ENCODE results near the gene SLC16A3. TPM values are rescaled to one million over a fixed set of nuclear protein-coding genes. Genes with fewer than 3 reads are reported as not detected.

SLC16A3 gene
- total and polyA plus RNA-seq, 9 of the 15 experiments (the other 6 are each of a cell fraction or from before 2014, with no cell fraction given) = 0.11 to 5.4 (median 1.2) TPM; not detected in 2

DNA sequence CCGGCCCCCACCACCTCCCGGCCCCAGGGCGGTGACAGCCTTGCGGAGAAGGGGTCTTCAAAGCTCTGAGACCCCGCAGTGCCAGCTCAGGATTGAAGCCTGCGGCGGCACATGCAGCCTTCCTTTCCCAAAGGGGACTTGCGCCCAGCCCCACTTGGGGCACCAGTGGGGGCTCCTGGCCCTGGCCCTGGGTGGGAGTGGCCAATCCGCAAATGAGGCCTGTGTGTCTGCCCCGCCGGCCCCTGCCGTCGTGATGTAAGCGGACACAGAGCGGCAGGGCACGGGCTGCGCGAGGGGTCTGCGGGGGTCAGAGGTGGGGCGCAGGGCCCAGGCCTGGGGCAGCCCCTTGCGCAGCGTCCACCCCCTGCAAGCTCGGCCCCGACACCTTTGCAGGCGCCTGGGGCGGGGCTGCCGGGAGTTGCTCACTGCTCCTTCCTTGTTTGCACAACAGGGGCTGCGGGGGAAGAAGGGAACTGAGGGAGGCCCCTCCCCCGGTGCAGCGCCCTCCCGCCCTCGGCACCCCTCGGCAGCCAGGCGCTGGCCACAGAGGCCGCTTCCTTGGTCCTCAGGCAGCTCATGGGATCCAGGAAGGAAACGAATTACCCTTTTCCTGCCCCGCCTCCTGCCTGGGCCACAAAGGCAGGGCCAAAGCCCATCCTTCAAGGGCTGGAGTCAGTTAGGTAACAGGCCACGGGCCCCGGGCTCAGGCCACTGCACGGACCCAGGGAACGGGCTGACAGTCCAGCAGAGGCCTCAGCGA, 2.9 kb downstream of the SLC16A3 start:
- in situ Hi-C loops (cut with MboI) (no loop called here), intact Hi-C loops (cut with micrococcal nuclease) (no loop called here)
- CTCF ChIA-PET (ENCODE audit: low intra/inter-chr PET ratio) = no interaction called here
- Histone ChIP-seq H2AFZ (ENCODE audit: low read depth, low read length) (peak overlapping the region; percentile 87), H3K4me3 (peak overlapping the region; percentile 40), H3K79me2 (ENCODE audit: control insufficient read depth, insufficient read depth, low read length) (peaks cover 3% of the 10 kb centered on the region; the same call in 1 of the 3 replicates), H3K9me1 (ENCODE audit: control insufficient read depth, insufficient read depth, low read length) (no peaks in the 10 kb centered on the region), H4K20me1 (replicated peaks; ENCODE audit: control insufficient read depth, insufficient read depth, low read length) (no peaks in the 10 kb centered on the region), H3K4me1 (replicated peaks in 1 of 2; ENCODE audit: control insufficient read depth in 2 of 2, insufficient read depth in 2 of 2, low read length in 2 of 2) (peaks cover 35 to 92% of the 10 kb centered on the region in 2 experiments), H3K9ac (ENCODE audit: insufficient read depth in 1 of 2, low read depth in 2 of 2, low read length in 2 of 2) (peak overlapping the region; percentile 74 to 83), H3K27me3 (ENCODE audit: control insufficient read depth in 2 of 2, insufficient read depth in 2 of 2, low read length in 2 of 2) (no peaks in the 10 kb centered on the region), H3K36me3 (ENCODE audit: control insufficient read depth, insufficient read depth, low read length) (no peaks in the 10 kb centered on the region), H3K4me2 (ENCODE audit: insufficient read depth, low read length) (peak overlapping the region; percentile 72), H3K9me3 (replicated peaks; ENCODE audit: control insufficient read depth, insufficient read depth, low read depth, low read length) (no peaks in the 10 kb centered on the region), H3K27ac (ENCODE audit: extremely low read depth, low read depth, low read length) (peak overlapping the region; percentile 80)
- FAIRE-seq = peak; percentile 87
- POLR2A ChIA-PET = interaction anchor here (0.6 to 1.6 kb wide), 8 partner anchors 10 to 221 kb away, joined by 3 to 8 read pairs (median 3); partner anchors contain the start of gene CD7
- ATAC-seq = peak; percentile 60
- no TSS peak for BruUV-seq (replicated peaks)
- peak; percentile 78 to 91 (median 83) for DNase-seq (ENCODE audit: extremely low read depth in 1 of 4, low spot score in 3 of 4)
- WGBS (ENCODE audit: insufficient coverage, low coverage, missing lambda C conversion rate) = 7% methylated on average over 30 of the region's 42 CpGs
- no peak for TF ChIP-seq CSDE1 (IDR thresholded peaks at IDR 0.05)
- TF ChIP-seq, protein P1, sequence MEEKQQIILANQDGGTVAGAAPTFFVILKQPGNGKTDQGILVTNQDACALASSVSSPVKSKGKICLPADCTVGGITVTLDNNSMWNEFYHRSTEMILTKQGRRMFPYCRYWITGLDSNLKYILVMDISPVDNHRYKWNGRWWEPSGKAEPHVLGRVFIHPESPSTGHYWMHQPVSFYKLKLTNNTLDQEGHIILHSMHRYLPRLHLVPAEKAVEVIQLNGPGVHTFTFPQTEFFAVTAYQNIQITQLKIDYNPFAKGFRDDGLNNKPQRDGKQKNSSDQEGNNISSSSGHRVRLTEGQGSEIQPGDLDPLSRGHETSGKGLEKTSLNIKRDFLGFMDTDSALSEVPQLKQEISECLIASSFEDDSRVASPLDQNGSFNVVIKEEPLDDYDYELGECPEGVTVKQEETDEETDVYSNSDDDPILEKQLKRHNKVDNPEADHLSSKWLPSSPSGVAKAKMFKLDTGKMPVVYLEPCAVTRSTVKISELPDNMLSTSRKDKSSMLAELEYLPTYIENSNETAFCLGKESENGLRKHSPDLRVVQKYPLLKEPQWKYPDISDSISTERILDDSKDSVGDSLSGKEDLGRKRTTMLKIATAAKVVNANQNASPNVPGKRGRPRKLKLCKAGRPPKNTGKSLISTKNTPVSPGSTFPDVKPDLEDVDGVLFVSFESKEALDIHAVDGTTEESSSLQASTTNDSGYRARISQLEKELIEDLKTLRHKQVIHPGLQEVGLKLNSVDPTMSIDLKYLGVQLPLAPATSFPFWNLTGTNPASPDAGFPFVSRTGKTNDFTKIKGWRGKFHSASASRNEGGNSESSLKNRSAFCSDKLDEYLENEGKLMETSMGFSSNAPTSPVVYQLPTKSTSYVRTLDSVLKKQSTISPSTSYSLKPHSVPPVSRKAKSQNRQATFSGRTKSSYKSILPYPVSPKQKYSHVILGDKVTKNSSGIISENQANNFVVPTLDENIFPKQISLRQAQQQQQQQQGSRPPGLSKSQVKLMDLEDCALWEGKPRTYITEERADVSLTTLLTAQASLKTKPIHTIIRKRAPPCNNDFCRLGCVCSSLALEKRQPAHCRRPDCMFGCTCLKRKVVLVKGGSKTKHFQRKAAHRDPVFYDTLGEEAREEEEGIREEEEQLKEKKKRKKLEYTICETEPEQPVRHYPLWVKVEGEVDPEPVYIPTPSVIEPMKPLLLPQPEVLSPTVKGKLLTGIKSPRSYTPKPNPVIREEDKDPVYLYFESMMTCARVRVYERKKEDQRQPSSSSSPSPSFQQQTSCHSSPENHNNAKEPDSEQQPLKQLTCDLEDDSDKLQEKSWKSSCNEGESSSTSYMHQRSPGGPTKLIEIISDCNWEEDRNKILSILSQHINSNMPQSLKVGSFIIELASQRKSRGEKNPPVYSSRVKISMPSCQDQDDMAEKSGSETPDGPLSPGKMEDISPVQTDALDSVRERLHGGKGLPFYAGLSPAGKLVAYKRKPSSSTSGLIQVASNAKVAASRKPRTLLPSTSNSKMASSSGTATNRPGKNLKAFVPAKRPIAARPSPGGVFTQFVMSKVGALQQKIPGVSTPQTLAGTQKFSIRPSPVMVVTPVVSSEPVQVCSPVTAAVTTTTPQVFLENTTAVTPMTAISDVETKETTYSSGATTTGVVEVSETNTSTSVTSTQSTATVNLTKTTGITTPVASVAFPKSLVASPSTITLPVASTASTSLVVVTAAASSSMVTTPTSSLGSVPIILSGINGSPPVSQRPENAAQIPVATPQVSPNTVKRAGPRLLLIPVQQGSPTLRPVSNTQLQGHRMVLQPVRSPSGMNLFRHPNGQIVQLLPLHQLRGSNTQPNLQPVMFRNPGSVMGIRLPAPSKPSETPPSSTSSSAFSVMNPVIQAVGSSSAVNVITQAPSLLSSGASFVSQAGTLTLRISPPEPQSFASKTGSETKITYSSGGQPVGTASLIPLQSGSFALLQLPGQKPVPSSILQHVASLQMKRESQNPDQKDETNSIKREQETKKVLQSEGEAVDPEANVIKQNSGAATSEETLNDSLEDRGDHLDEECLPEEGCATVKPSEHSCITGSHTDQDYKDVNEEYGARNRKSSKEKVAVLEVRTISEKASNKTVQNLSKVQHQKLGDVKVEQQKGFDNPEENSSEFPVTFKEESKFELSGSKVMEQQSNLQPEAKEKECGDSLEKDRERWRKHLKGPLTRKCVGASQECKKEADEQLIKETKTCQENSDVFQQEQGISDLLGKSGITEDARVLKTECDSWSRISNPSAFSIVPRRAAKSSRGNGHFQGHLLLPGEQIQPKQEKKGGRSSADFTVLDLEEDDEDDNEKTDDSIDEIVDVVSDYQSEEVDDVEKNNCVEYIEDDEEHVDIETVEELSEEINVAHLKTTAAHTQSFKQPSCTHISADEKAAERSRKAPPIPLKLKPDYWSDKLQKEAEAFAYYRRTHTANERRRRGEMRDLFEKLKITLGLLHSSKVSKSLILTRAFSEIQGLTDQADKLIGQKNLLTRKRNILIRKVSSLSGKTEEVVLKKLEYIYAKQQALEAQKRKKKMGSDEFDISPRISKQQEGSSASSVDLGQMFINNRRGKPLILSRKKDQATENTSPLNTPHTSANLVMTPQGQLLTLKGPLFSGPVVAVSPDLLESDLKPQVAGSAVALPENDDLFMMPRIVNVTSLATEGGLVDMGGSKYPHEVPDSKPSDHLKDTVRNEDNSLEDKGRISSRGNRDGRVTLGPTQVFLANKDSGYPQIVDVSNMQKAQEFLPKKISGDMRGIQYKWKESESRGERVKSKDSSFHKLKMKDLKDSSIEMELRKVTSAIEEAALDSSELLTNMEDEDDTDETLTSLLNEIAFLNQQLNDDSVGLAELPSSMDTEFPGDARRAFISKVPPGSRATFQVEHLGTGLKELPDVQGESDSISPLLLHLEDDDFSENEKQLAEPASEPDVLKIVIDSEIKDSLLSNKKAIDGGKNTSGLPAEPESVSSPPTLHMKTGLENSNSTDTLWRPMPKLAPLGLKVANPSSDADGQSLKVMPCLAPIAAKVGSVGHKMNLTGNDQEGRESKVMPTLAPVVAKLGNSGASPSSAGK (IDR thresholded peaks at IDR 0.05) = peak; percentile 64; the same call in 1 of the 2 replicates
- TF ChIP-seq POLR2A (conservative IDR thresholded peaks at IDR 0.05) = 0 out of 2 replicates have a peak, but pooled peaks have one; percentile 38
- TF ChIP-seq UBTF (IDR thresholded peaks at IDR 0.05; ENCODE audit: borderline replicate concordance in 1 of 2, low read depth in 2 of 2, low read length in 2 of 2) = no peak
- TF ChIP-seq SPI1 (IDR thresholded peaks at IDR 0.05; ENCODE audit: borderline replicate concordance, low read depth, low read length) = 0 out of 2 replicates have a peak, but pooled peaks have one; percentile 53
- peak; percentile 26; the same call in 1 of the 2 replicates for TF ChIP-seq SP1 (CRISPR knock-in tag; IDR thresholded peaks at IDR 0.05)
- TF ChIP-seq MBD2 (IDR thresholded peaks at IDR 0.05; ENCODE audit: borderline replicate concordance, low read depth) = 0 out of 2 replicates have a peak, but pooled peaks have one; percentile 10
